Fibroblast of lung (primary cell): ENCODE data around the gene USP36. TPM values are rescaled to one million over a fixed set of nuclear protein-coding genes. Genes with fewer than 3 reads are reported as not detected.
A peak's percentile ranks its signal among the peaks of the same experiment; 100 is the strongest.

ENCODE experiments used
- DNase-seq, 2 donors: peaks; one replicate each; pipeline versions ENCODE4 v3.0.0 to v3.0.0-alpha.2; 2010; ENCODE audit warnings: low read depth in 2 of 2
- H2AFZ ChIP-seq: 2 replicates; pipeline ENCODE4 v1.5.1; 2012; ENCODE audit warnings: low read length, control low read depth, inconsistent platforms
- H3K27ac ChIP-seq: 2 replicates; pipeline ENCODE4 v1.5.1; 2011; ENCODE audit warnings: low read length, control low read depth; ENCODE audit not compliant: insufficient read depth
- H3K27me3 ChIP-seq: 2 replicates; pipeline ENCODE4 v1.5.1; 2011; ENCODE audit warnings: mild to moderate bottlenecking, low read length; ENCODE audit not compliant: control insufficient read depth, insufficient read depth
- H3K36me3 ChIP-seq: 2 replicates; pipeline ENCODE4 v1.5.1; 2011; ENCODE audit warnings: low read length; ENCODE audit not compliant: control insufficient read depth, insufficient read depth
- H3K4me1 ChIP-seq: 2 replicates; pipeline ENCODE4 v1.5.1; 2011; ENCODE audit warnings: low read length; ENCODE audit not compliant: control insufficient read depth, insufficient read depth; ENCODE audit errors: extremely low read depth
- H3K4me2 ChIP-seq: 2 replicates; pipeline ENCODE4 v1.5.1; 2011; ENCODE audit warnings: low read length, control low read depth; ENCODE audit not compliant: insufficient read depth; ENCODE audit errors: extremely low read depth
- H3K4me3 ChIP-seq, 4 experiments: fragments of 200-600 bp in 1 of 4; sonication (generic) in 1 of 4; replicated peaks in 1 of 4; 2 replicates each; pipeline ENCODE4 v1.5.1; 2011 to 2016; ENCODE audit warnings: low read length in 4 of 4, low read depth in 3 of 4, mild to moderate bottlenecking in 3 of 4, control low read depth in 2 of 4, inconsistent platforms in 1 of 4, mixed read lengths in 1 of 4; ENCODE audit not compliant: insufficient read depth in 1 of 4; ENCODE audit errors: control extremely low read depth in 1 of 4
- H3K79me2 ChIP-seq: 2 replicates; pipeline ENCODE4 v1.5.1; 2012; ENCODE audit warnings: mild to moderate bottlenecking, low read length, inconsistent platforms; ENCODE audit not compliant: control insufficient read depth, insufficient read depth
- H3K9ac ChIP-seq: 2 replicates; pipeline ENCODE4 v1.5.1; 2011; ENCODE audit warnings: mild to moderate bottlenecking, low read length, control low read depth; ENCODE audit not compliant: insufficient read depth
- H3K9me3 ChIP-seq: 2 replicates; pipeline ENCODE4 v1.5.1; 2012; ENCODE audit warnings: low read depth, low read length; ENCODE audit not compliant: control insufficient read depth, insufficient read depth
- H4K20me1 ChIP-seq: 2 replicates; pipeline ENCODE4 v1.5.1; 2011; ENCODE audit warnings: low read length; ENCODE audit not compliant: control insufficient read depth, insufficient read depth; ENCODE audit errors: extremely low read depth
- EZH2 ChIP-seq: IDR thresholded peaks from 2 replicates; pipeline ENCODE4 v1.5.1; 2012; ENCODE audit warnings: low read length, control low read depth, mild to moderate bottlenecking; ENCODE audit errors: missing control alignments
- polyA plus RNA-seq, 2 donors: library from polyadenylated mRNA; depleted of rRNA in 1 of 2; stranded (reverse) in 1 of 2; unstranded in 1 of 2; fragments of >200 nt; gene quantifications; 2 replicates each; pipeline ENCODE4 v1.2.1, GENCODE V29; 2011 to 2012; ENCODE audit warnings: missing spikeins in 1 of 2
- total RNA-seq: library from RNA; depleted of rRNA; stranded (reverse); fragments of >200 nt; gene quantifications from 2 replicates; pipeline ENCODE4 v1.2.1, GENCODE V29; 2014
- TF ChIP-seq, protein P1 (sequence below), 2 donors: IDR thresholded peaks in 1 of 2; conservative IDR thresholded peaks in 1 of 2; 1 replicate in 1 of 2; 2 replicates in 1 of 2; pipeline ENCODE4 v1.5.1; 2011 to 2012; ENCODE audit warnings: low read length in 2 of 2, control low read depth in 1 of 2, inconsistent platforms in 1 of 2, low read depth in 1 of 2, mild to moderate bottlenecking in 1 of 2

The USP36 gene
- total and polyA plus RNA-seq, 2 donors (not counting 1 experiment from before 2014, with no cell fraction given): 15.4 to 18.3 TPM

DNA sequence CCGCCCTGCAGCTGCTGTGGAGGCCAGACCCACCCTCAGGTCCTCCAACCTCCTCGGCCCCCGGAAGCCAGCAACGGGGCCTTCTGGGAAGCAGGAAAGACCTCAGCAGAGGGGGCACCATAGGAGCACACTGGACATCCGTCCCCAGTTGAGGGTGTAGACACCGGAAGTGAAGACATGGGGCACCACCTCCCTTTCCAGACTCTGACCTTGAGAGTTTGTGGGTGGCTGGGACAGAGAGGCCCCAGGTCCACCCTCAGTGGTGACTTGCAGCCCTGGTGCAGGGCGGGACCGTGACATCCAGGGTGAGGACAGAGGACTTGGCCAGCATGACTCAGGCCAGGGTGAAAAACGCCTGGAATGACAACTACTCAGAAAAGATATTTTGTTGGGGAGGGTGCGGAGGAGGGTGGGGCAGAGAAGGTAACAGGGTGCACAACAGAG, 42.5 kb upstream of the USP36 start:
- peak overlapping the region; percentile 87 for H3K9ac ChIP-seq
- peaks cover 61% of the 10 kb centered on the region for H3K4me1 ChIP-seq
- H3K36me3 ChIP-seq: peaks cover 14% of the 10 kb centered on the region
- no peaks in the 10 kb centered on the region for H3K27me3 ChIP-seq
- H3K9me3 ChIP-seq: no peaks in the 10 kb centered on the region
- H4K20me1 ChIP-seq: no peaks in the 10 kb centered on the region
- peak; percentile 74 to 81 for DNase-seq
- H2AFZ ChIP-seq: no peak overlapping the region
- H3K27ac ChIP-seq: peak overlapping the region; percentile 99
- TF ChIP-seq, protein P1, sequence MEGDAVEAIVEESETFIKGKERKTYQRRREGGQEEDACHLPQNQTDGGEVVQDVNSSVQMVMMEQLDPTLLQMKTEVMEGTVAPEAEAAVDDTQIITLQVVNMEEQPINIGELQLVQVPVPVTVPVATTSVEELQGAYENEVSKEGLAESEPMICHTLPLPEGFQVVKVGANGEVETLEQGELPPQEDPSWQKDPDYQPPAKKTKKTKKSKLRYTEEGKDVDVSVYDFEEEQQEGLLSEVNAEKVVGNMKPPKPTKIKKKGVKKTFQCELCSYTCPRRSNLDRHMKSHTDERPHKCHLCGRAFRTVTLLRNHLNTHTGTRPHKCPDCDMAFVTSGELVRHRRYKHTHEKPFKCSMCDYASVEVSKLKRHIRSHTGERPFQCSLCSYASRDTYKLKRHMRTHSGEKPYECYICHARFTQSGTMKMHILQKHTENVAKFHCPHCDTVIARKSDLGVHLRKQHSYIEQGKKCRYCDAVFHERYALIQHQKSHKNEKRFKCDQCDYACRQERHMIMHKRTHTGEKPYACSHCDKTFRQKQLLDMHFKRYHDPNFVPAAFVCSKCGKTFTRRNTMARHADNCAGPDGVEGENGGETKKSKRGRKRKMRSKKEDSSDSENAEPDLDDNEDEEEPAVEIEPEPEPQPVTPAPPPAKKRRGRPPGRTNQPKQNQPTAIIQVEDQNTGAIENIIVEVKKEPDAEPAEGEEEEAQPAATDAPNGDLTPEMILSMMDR (conservative IDR thresholded peaks at IDR 0.05 in 1 of 2, IDR thresholded peaks at IDR 0.05 in 1 of 2; ENCODE audit: low read depth in 1 of 2, low read length in 2 of 2): no peak
- no peak for TF ChIP-seq EZH2
- H3K4me2 ChIP-seq: peak overlapping the region; percentile 96
- H3K79me2 ChIP-seq: peaks cover 79% of the 10 kb centered on the region
- peak overlapping the region in 3 of 4 experiments; percentile 13 to 52 (median 30) for H3K4me3 ChIP-seq

DNA sequence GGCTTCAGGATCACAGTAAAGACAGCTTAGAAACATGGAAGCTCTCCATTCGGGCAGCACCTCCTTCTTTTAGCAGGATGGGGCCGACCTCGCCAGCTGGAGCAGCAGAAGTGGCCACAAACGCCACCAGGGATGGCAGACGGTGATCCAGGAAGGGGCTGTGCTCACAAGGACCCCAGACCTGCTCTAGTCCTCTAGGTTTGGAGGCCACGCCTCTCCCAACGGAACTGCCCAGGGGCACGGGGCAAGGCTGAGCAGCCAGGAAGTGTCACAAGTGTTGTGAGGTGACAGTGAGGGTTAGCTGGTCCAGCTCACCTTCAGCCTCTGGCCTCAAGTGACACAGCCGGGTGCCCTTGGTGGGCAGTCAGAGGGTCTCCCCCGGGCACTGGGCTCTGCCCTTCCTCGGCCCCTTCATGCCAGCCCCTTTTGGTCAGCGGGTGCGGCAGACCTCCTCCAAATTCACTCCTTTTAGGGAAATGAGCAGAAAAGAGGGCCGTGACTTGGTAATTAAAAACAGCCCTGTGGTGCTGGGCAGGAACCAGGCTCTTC, 42.0 kb upstream of the USP36 start:
- H3K79me2 ChIP-seq: peaks cover 80% of the 10 kb centered on the region
- H3K9ac ChIP-seq: peak overlapping the region; percentile 87
- H3K4me3 ChIP-seq: peak overlapping the region in 1 of 4 experiments; percentile 25
- no peak for TF ChIP-seq EZH2
- TF ChIP-seq, protein P1 (conservative IDR thresholded peaks at IDR 0.05 in 1 of 2, IDR thresholded peaks at IDR 0.05 in 1 of 2; ENCODE audit: low read depth in 1 of 2, low read length in 2 of 2): no peak
- no peak overlapping the region for H2AFZ ChIP-seq
- no peaks in the 10 kb centered on the region for H4K20me1 ChIP-seq
- H3K27me3 ChIP-seq: no peaks in the 10 kb centered on the region
- peaks cover 14% of the 10 kb centered on the region for H3K36me3 ChIP-seq
- peaks cover 63% of the 10 kb centered on the region for H3K4me1 ChIP-seq
- no peaks in the 10 kb centered on the region for H3K9me3 ChIP-seq
- no peak for DNase-seq
- peak overlapping the region; percentile 99 for H3K27ac ChIP-seq
- H3K4me2 ChIP-seq: peak overlapping the region; percentile 60

DNA sequence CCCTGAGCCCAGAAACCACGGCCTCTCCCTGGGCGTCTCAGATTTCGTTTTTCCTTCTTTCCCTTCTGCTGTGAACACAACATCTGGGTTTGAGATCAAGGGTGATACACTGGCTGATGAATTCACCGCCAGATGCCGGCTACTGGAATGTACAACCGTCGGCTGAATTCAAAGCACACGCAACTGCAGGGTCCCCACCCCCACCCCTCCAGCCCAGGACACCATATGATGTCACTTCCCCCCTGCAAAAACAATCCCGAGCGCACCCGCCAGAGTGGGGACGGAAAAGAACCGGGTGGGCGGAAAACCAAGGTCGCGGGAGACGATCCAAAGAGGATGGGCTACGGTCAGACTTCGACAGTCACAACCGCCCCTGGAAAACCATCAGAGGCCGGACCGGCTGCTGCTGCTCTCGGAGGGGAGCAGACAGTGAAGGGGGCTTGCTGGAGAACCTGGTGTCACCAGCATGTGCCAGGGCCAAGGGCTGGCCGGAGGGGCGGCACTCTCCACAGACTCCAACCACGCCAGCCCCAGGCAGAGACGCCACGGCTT, 39.1 kb upstream of the USP36 start:
- peaks cover 48% of the 10 kb centered on the region for H3K4me1 ChIP-seq
- peak overlapping the region; percentile 89 for H3K4me2 ChIP-seq
- H4K20me1 ChIP-seq: no peaks in the 10 kb centered on the region
- H3K9me3 ChIP-seq: no peaks in the 10 kb centered on the region
- peak overlapping the region in 2 of 4 experiments; percentile 19 to 40 for H3K4me3 ChIP-seq
- peaks cover 75% of the 10 kb centered on the region for H3K79me2 ChIP-seq
- DNase-seq: peak; percentile 95 to 97
- H3K27me3 ChIP-seq: no peaks in the 10 kb centered on the region
- no peak overlapping the region for H2AFZ ChIP-seq
- peak overlapping the region; percentile 73 for H3K9ac ChIP-seq
- H3K36me3 ChIP-seq: peaks cover 9% of the 10 kb centered on the region
- H3K27ac ChIP-seq: peak overlapping the region; percentile 95
- no peak for TF ChIP-seq EZH2
- TF ChIP-seq, protein P1 (conservative IDR thresholded peaks at IDR 0.05 in 1 of 2, IDR thresholded peaks at IDR 0.05 in 1 of 2; ENCODE audit: low read depth in 1 of 2, low read length in 2 of 2): no peak
